HepG2 (cell line): Measurements from ENCODE around the gene ERCC4. TPM values are rescaled to one million over a fixed set of nuclear protein-coding genes. Genes with fewer than 3 reads are reported as not detected.
A peak's percentile ranks its signal among the peaks of the same experiment; 100 is the strongest.

Experiments used
- BHLHE40 ChIP-seq: IDR thresholded peaks from 2 replicates; pipeline ENCODE4 v1.6.1; 2011; ENCODE audit warnings: low read length, improper control_type of control experiment
- GRHL1 ChIP-seq: sonication (generic); formaldehyde crosslinking; conservative IDR thresholded peaks from 2 replicates; pipeline ENCODE4 v1.8.0; 2022; ENCODE audit warnings: missing genetic modification reagents
- HNRNPLL ChIP-seq: fragments of 200-400 bp; formaldehyde crosslinking; IDR thresholded peaks from 2 replicates; pipeline ENCODE4 v1.6.1; 2017; ENCODE audit warnings: mild to moderate bottlenecking, low read depth, low read length; ENCODE audit not compliant: poor library complexity, severe bottlenecking
- IRX3 ChIP-seq: sonication (generic); formaldehyde crosslinking; IDR thresholded peaks from 2 replicates; pipeline ENCODE4 v1.8.1; 2023; ENCODE audit warnings: mild to moderate bottlenecking, low read depth, missing genetic modification reagents, borderline replicate concordance
- KDM6A ChIP-seq: IDR thresholded peaks from 2 replicates; pipeline ENCODE4 v1.6.1; 2016; ENCODE audit warnings: low read depth
- MEIS1 ChIP-seq: sonication (generic); formaldehyde crosslinking; IDR thresholded peaks from 2 replicates; pipeline ENCODE4 v1.9.0; 2021; ENCODE audit warnings: mild to moderate bottlenecking, missing genetic modification reagents, moderate library complexity, borderline replicate concordance
- MYNN ChIP-seq: sonication (generic); formaldehyde crosslinking; IDR thresholded peaks from 2 replicates; pipeline ENCODE4 v1.4.0; 2020; ENCODE audit warnings: mild to moderate bottlenecking, low read depth, missing genetic modification reagents
- PRDM4 ChIP-seq: sonication (generic); formaldehyde crosslinking; IDR thresholded peaks from 2 replicates; pipeline ENCODE4 v1.9.0; 2021; ENCODE audit warnings: missing genetic modification reagents, borderline replicate concordance
- RNF219 ChIP-seq: sonication (generic); formaldehyde crosslinking; IDR thresholded peaks from 2 replicates; pipeline ENCODE4 v1.5.0; 2020; ENCODE audit warnings: mild to moderate bottlenecking, missing genetic modification reagents
- TBP ChIP-seq: sonication (generic); formaldehyde crosslinking; IDR thresholded peaks from 2 replicates; pipeline ENCODE4 v1.5.0; 2020; ENCODE audit warnings: missing genetic modification reagents
- TFDP1 ChIP-seq: IDR thresholded peaks from 2 replicates; pipeline ENCODE4 v1.6.1; 2016; ENCODE audit warnings: missing compliant biosample characterization, missing genetic modification reagents, borderline replicate concordance
- THAP8 ChIP-seq: sonication (generic); formaldehyde crosslinking; IDR thresholded peaks from 2 replicates; pipeline ENCODE4 v1.5.1; 2020; ENCODE audit warnings: missing genetic modification reagents, mild to moderate bottlenecking, borderline replicate concordance
- TOPORS ChIP-seq: sonication (generic); formaldehyde crosslinking; IDR thresholded peaks from 2 replicates; pipeline ENCODE4 v1.8.0; 2023; ENCODE audit warnings: mild to moderate bottlenecking, missing genetic modification reagents
- TRIM22 ChIP-seq: fragments of 450-650 bp; IDR thresholded peaks from 2 replicates; pipeline ENCODE4 v1.6.1; 2017
- ZNF557 ChIP-seq: sonication (generic); formaldehyde crosslinking; IDR thresholded peaks from 2 replicates; pipeline ENCODE4 v1.4.0; 2020; ENCODE audit warnings: missing genetic modification reagents
- ZNF615 ChIP-seq: sonication (generic); formaldehyde crosslinking; IDR thresholded peaks from 2 replicates; pipeline ENCODE4 v1.5.0; 2020; ENCODE audit warnings: mild to moderate bottlenecking, missing genetic modification reagents, borderline replicate concordance
- ZNF839 ChIP-seq: sonication (generic); formaldehyde crosslinking; IDR thresholded peaks from 2 replicates; pipeline ENCODE4 v1.4.0; 2020; ENCODE audit warnings: missing genetic modification reagents, mild to moderate bottlenecking, borderline replicate concordance
- polyA plus RNA-seq, 8 experiments: library from polyadenylated mRNA; depleted of rRNA in 3 of 8; stranded (reverse) in 7 of 8; unstranded in 1 of 8; fragments of >200 nt; fragmentation: Illumina TruSeq in 4 of 8; extraction: Trizol in 4 of 8; gene quantifications; 2 replicates each; pipeline versions ENCODE4 v1.2.1 to v1.2.3, GENCODE V29; 2011 to 2016; ENCODE audit warnings: low read depth in 4 of 8, missing spikeins in 1 of 8, mixed read lengths in 1 of 8; ENCODE audit not compliant: insufficient read depth in 1 of 8
- total RNA-seq, 5 experiments: library from RNA; depleted of rRNA; stranded (reverse); fragments of >200 nt; fragmentation: Illumina TruSeq; extraction: Trizol; gene quantifications; 2 replicates each; pipeline ENCODE4 v1.2.3, GENCODE V29; 2016; ENCODE audit warnings: low read depth in 1 of 5

Gene ERCC4
- total and polyA plus RNA-seq, 2 of the 13 experiments (the other 11 are each of a cell fraction or from before 2014, with no cell fraction given) = 5.4 to 15.2 TPM

GRCh38 chr16:13919683-13920509, at the start of gene ERCC4 (continued):
- TF ChIP-seq IRX3 (CRISPR knock-in tag) (no peak), TOPORS (CRISPR knock-in tag) (0 out of 2 replicates have a peak, but pooled peaks have one; percentile 27), ZNF839 (CRISPR knock-in tag) (peak; percentile 99), ZNF615 (CRISPR knock-in tag) (no peak), TBP (CRISPR knock-in tag) (peak; percentile 98), THAP8 (CRISPR knock-in tag) (no peak; the same call in 1 of the 2 replicates), PRDM4 (peak; percentile 28; the same call in 1 of the 2 replicates), MEIS1 (CRISPR knock-in tag) (peak; percentile 97), HNRNPLL (peak; percentile 74), ZNF557 (no peak), KDM6A (CRISPR knock-in tag) (peak; percentile 54; the same call in 1 of the 2 replicates), MYNN (CRISPR knock-in tag) (no peak), TFDP1 (peak; percentile 67; the same call in 1 of the 2 replicates), RNF219 (no peak), GRHL1 (CRISPR knock-in tag) (no peak), TRIM22 (no peak), BHLHE40 (0 out of 2 replicates have a peak, but pooled peaks have one; percentile 6)
